Iris pigment epithelial cell (primary cell): ENCODE data around the gene MYF6.

Experiments
- DNase-seq: peaks from one replicate; pipeline ENCODE4 v3.0.0-alpha.2; 2011; ENCODE audit warnings: low read depth

Gene MYF6

DNA sequence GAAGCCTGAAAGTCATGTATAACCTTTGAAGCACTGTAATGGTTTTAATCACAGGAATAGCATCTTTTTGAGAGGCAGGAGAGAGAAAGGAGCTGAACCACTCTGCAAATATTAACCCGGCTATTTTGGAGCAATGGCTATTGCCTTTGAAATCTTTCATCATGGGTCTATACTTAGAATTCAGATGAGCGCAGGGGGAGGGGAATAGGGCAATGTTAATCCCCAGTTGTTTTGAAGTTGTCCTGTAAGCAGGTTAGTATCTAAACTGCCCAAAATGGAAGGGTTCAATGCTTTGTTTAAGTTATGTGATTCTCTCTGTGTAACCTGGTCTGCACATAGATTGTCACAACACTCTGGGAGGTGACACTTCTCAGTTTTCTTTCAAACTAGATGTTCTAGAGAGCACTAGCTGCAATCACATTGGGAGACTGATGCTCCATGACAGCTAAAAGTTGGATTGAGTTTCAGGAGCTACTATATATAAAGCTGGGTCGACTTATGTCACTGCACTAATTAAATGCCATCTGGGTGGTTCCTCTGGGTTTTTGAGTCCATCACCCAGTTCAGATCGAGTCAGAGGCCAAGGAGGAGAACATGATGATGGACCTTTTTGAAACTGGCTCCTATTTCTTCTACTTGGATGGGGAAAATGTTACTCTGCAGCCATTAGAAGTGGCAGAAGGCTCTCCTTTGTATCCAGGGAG lies at the start of gene MYF6:
Gene MYF6 (plus strand): TSS at position 509 of the 704 bp plus-strand sequence. CDS start 86 bp downstream, at position 595.
- DNase-seq, result no peak

DNA sequence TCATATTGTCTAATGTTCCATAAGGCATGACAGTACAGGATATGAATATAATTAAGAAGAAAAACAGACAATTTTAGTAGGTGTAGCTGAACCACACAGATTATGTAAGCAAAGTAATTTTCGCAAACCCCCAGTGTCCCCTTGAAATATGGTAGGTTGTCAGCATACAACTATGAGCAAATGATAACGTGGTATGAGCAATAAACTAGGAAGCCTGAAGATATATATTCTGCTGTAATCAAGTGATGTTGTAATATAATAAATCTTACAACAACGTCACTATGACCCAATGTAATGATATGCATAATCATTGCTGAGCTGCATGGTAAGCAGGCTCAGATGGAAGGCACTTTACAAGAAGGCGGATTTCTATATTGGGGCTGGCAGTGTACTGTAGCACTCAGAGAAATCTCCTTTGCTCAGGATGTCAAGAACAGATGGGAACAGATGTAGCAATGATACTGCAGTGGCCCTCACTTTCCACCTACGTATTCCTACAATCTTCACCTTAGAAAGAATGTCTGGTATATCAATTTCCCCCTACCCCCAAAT lies 47.8 kb upstream of the MYF6 start:
- no peak for DNase-seq

DNA sequence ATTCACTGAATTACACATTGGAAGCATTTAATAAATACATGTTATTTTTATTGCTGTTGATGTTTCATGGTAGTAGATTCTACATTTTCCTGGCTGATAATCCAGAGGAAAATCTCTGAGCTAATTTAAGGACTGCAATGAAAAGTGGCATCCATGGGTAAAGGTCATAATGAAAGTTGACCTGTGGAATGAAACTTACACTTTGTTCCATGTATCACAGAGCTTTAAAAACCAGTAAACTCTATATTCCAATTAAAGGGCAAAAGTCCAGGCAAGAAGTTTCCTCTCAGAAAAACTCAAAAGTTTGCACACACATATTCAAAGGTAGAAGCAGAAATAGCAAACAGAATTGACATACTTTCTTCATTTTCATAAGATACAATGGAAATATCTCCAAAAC lies 44.8 kb upstream of the MYF6 start:
- DNase-seq, result no peak

DNA sequence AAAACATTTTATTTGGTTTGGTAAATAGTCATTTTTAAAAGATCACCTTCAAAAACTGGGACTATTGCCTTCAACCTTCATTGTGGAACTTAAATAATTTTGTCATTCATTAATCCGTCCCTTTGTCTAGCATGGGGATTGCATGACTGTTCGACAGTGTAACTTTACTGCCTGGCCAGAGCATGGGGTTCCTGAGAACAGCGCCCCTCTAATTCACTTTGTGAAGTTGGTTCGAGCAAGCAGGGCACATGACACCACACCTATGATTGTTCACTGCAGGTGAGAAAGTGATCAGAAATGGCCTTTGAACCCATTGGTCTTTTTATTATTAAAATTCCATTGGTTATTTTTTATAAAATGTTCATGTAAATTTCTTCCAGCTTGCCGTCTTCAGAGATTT lies 37.2 kb upstream of the MYF6 start:
- no peak for DNase-seq

DNA sequence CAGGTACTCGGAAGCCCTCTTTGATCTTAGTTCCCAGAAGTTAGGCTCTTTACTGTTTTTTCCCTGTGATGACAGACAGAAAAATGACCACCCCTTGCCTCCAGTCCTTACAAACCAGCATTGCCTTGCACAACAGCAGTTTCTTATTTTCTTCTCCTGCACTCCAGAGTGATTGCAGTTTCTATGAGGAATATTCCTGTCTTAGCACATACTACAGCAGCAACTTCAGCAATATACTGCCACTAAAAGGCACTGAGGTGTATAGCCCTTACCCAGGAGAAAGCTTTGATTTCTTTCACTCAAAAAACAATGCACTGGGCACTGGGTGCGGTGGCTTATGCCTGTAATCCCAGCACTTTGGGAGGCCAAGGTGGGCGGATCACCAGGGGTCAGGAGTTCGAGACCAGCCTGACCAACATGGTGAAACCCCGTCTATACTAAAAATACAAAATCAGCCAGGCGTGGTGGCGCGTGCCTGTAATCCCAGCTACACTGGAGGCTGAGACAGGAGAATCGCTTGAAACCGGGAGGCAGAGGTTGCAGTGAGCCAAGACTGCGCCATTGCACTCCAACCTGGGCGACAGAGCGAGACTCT lies 31.3 kb upstream of the MYF6 start:
- peak; percentile 61 for DNase-seq

DNA sequence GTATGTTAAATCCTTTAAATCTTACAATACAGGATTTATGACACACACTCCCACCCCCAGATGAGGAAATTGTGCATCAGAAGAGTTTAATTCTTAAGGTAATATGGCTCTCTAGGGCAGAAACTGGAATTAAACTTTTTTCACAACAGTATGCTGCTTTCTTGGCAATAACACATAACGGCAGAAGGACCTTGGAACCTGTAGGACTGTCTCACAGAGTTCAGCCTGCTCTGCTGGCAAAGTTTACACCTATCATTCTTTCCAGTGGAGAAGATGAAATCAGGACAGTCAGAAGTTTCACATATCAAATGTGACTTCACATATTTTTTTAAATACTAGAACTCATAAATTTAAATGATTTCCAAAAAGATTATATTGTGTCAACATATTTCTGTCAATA lies 30.6 kb upstream of the MYF6 start:
- no peak for DNase-seq

DNA sequence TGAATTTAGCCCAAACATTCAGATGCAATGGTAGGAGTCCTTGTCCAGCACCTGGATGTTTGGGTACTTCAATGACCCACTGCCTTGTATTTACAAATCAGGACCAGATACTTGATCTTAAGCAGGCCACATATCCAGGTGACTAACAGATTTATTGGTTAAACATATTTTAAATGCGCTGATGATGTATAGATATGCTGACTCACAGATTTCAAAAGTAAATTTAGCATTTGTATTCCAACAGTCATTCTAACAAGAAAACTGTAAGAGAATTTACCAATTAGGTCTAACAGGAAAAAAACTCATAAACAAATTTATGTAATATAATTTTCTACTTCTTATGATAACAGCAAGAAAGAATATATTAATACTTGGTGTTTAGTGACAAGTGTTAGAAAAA lies 29.4 kb upstream of the MYF6 start:
- no peak for DNase-seq

DNA sequence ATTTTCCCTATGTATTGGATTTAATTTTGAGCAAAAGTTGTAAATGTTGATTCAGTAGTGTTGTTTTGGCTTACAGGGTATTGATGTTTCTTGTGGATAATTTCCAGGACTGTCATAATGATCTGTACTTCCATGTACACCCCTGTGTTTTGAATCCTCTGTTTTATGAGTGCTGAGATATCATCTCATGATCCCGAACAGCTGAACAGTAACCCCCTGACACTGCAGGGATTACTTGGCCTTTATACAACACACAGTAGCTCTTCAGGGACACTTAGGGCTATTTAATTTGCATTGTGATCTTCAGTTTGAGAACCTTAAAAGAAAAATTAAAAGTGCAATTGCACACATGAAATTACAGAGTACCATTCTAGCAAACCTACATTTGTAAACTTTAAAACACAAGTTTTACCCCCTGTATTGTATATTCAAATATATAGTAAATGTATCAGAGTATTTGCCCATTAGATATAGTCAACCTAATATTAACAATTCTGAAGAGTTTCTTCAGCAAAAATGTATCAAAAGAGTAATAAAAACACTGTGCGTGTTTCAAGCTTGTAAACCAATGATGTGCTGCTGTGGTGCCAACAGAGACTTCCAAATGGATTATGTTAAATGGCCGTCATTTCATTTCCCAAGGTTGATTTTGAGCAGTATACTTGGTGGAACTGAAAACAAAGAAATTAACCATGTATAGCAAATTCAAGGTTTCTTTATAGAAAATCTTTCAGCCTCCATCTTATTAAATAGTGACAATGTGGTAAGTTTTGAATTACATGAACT lies 27.9 kb upstream of the MYF6 start:
- DNase-seq, result no peak

DNA sequence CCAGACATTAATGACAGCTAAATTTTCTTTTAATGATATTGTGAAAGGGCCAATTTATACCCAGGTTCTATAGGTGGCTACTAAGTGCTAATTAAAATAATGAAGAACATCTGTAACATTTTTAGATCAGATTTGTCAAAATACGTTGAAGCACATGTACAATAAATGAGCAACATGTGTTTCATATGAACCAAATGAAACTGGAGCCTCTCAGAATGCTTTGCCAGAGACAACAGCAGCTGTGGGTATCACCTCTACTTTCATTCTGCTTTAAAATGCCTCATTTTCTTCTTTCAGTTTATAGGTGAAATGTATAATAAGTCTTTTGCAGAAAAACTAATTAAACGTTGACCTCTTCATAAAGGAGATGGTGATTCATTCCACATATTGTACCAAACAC lies 26.1 kb upstream of the MYF6 start:
- DNase-seq, result no peak

DNA sequence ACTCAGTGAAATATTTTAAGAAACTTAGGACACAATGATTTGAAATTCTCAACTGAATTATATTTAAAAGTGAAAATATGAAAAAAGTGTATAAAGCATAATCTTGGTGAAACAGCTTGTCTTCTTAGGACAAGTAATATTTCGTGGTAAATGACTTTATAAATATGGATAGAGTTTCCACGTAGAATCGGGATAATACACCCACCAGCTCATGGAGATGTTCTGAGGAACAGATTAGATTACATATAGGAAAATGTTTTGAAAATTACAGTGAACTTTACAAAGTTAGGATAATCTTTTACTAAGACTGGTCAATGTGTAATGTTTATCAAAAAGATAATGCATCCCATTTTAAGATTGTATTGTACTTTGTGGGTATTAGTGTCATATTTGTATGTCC lies 25.6 kb upstream of the MYF6 start:
- DNase-seq, result no peak

DNA sequence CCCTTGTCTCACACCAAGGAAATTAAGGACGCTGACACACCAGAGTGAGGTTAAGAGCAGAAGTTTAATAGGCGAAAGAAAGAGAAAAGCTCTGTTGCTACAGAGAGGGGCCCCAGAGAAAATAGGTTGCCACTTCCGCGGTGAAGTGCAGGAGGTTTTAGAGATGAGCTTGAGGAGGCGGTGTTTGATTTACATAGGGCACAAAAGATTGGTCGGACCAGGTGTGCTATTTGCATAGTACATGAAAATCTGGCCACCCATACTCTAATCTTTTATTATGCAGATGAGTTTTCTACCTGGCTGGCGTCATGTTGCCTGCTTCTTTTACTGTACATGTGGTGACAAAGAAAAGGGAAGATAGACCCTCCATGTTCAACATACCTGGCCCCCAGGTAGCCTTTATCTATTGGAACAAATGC lies 23.3 kb upstream of the MYF6 start:
- DNase-seq, result no peak

DNA sequence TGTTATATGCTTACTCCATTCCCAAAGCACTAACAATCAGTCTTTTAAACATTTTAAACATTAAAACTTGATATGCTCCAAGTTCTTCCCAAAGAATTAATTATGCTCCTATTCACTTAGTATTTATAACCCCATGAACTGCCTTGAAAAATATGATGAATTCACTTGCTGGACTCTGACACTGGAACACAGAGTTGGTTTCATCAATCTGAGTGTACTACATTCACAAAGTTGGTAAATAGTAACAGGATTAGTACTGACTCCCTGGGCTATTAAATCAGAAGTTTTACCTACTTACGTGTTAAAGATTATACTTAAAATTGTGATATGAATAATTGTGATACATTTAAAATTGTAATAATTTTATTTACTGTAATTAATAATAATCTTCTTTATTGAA lies 17.3 kb upstream of the MYF6 start:
- DNase-seq, result no peak

DNA sequence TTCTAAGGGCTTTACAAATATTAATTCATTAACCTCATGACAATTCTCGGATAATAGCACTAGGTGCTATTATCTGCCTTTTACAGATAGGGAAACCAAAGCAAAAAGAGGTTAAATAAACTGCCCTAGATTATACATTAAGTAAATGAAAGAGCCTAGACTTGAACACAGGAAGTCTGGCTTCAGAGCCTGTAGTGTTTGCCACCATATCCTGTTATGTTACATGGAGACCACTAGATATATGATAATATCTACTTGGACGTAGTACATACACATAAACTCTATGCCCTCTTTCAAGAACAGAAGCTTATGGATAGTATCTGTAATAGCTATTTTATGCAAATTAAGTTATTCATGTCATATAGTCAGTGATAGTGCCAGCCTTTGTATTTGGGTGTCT lies 16.9 kb upstream of the MYF6 start:
- DNase-seq, result no peak

DNA sequence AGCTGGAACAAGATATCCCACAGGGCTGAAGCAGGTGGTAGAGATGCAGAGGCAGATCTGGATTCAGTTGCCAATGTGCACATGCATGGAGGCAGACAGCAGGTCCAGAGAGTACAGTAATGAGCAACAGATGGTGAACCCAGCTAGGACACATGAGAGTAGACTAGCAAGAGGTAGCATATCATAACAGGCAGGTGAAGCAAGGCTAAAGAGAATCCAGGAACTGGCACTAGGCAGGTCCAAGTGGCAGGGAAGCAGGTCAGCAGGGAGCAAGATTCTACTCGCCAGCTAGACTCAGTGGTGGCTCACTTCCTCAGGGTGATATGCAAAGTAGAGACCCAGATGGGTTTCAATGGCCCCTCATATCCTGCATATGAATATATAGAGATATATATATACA lies 15.3 kb upstream of the MYF6 start:
- DNase-seq, result no peak

DNA sequence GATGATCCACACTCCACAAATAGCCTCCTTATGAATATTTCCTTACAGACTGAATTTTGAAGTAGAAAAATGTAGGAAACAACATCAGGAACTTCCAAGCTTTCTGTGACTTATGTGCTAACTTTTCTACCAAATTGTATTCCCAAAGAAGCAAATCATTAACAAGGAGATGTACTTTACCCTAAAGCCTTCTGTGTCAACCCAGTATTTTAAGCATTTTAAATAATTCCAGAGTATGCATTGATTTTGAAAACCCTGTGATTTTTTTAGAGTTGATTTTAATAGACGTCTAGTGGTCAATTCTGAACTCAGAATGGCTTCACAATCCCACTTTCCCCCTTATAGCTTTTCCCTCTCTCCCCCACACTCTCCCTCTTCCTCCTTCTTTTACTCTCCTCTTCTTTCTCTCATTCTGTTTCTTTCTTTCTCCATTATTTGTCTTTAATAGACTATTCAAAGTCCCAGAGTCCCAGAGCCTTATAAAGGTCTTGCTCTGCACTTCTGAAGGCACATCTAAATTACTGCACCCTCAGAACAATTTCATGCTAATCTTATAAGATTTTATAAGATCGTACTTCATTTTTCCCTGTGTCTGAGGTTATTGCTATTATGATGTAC lies 10.1 kb upstream of the MYF6 start:
- no peak for DNase-seq

DNA sequence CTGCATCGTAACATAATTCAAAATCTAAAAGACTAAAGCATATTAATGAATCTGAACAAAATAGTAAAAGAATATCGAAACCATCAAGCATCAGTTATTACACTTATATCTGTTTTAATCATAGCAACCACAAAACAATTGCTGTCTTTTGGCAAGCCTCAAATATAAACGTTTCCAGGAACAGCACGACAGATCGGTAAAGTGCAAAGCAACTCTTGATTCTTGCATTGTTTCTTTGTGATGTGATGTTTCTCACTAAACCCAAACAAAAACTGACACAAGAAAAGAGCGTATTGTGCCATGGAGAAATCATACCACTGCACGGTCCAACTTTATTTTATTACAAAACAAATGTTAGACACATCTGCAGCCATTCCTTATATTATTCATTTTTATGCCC lies 9.2 kb upstream of the MYF6 start:
- DNase-seq, result no peak

DNA sequence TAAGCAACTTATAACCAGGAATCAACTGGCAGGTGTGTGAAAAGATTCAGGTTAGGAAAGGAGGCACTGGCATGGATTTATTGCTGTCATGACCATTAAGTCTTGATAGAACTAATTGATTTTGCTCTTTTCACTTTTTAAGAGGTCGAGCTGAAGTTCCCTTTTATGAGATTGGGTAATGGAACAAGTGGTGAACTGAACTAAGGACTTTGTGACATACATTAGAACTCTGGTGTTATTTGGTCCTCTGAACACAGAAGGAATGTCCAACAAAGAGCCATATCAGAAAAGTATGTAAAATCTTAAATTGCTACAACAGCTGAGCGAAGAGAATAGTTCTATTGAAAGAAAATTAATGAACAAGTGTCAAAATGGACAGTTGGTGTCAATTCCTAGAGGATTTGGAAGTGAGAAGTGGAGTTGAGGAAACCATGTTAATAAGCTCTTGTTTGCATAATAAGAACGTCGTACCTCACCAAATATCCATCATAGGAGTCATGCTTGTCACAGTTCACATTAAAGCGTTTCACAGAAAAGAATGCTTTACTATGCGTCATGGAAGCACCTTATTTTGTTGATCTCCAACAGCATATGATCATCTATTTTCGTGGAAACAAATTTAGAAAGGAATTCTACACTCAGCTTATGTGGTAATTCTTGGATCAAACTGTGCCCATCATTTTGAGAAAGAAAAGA lies 8.4 kb upstream of the MYF6 start:
- no peak for DNase-seq

DNA sequence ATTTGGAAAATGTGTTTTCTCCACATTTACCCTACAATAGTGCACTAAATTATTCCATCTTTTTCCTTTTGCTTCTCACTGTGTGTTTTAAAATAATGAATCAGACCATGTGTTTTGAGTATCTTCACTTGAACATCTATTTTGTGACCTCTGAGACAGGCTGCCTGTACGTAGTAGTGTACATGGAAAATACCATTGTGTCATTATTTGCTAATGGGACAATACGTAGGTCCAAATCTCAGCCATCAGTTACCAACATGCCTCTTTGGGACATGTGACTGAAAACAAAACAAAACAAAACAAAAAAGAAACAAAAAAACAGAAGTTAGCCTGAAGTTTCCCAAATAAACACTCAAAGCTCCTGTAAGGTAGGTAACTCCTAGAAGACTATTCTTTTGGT lies 7.1 kb upstream of the MYF6 start:
- DNase-seq, result no peak

DNA sequence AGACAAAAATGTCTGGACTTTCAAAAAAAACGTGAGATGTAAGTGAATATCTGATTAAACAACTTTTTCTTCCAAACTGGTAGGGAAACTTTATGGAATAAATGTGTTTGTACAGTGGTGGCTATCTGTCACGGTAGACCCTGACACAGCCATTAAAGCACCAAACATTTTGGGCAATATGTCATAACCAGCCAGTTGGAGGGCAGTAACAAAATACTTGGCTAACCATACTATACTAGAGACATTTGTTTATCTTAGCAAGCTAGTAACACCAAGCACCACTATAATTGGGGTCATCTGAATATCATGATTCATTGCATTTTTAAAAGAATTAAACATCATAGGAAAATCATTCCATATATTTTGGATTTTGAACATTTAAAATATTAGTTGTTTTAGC lies 6.0 kb upstream of the MYF6 start:
- no peak for DNase-seq

DNA sequence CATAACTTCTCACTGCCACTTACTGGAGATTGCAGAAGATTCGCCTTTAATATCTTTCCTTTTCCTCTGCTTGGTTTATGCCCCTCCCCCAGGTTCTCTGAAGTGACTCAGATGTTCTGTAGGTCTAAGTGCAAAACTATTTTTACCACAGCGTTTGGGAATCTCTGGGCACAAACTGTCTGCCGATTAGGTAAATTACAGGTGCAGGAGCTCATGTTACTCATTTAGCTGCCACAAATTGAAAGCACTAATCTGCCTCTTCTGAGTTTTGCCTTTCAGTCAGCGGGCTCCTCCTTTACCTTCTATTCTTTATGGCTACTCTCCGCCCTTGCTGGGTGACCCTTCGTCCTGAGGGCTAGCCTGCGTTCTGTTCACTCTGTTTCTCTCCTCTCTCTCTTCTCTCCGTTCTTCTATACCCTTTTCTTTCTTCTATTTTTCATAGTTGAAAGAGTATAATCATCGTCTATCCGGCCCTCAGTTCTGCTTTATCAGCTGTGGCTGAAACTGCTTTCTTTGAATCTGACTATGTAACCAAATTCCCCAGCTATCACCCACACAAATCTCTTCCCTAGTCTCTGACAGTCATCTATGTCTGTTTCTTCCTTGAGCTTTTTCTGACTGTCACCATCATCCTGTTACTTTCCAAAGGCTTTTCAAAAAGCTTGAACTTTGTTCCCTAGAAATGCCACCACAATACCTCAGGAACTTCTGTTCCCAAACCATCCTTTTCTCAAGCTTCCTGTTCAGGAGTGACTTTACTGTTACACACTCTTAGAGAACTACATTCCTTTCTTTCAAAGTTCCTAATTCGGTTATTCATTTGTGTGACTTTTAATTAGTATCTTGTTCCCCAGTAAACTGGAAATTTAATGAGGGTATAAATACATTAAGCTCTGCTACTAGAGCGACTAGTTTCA lies 4.3 kb upstream of the MYF6 start:
- DNase-seq, result peak; percentile 88

DNA sequence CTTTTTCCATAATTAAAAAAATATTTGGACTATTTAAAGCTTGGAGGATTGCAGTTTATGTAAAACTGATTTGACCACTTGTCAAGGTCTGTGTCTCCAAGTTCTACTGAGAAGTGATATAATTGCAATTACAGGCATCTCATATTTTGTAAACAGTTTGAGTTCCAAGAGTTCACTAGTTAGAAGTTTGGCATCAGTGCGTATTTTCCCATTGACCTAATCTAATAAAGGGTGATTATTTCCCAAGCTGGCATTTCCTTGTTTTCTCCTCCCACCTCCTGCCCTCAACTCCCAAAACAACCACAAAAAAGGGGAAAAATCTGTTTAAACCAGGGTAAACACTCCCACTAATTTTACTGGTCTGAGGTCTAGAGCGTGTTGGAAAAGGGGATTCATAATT lies 3.0 kb upstream of the MYF6 start:
- no peak for DNase-seq
